Panc1 (cell line): ENCODE results near the gene HBEGF. TPM values are rescaled to one million over a fixed set of nuclear protein-coding genes. Genes with fewer than 3 reads are reported as not detected.

Experiments used
- ATAC-seq: fragments of 200-7000 bp; cut with Tn5 transposase; 2 replicates; pipeline ENCODE4 v1.9.1; 2020; ENCODE audit warnings: mild to moderate bottlenecking, moderate library complexity
- BruUV-seq: library from RNA; stranded (reverse); fragments of 400-500 nt; replicated peaks from 2 replicates; lab custom pipeline; 2021; lab: Mats Ljungman, UMichigan
- CTCF ChIA-PET: fragments of 300-600 bp; sonication (Branson Sonifier 250); formaldehyde crosslinking; loops from one replicate; lab custom pipeline; 2022; ENCODE audit warnings: antibody characterized with exemption; lab: Charles Lee
- POLR2A ChIA-PET: fragments of 300-600 bp; sonication (Branson Sonifier 250); formaldehyde crosslinking; loops from one replicate; lab custom pipeline; 2022; ENCODE audit warnings: antibody characterized with exemption; lab: Charles Lee
- DNase-seq: peaks from one replicate; pipeline ENCODE4 v3.0.0-alpha.2; 2010; ENCODE audit warnings: low read depth, low spot score
- H3K27ac ChIP-seq: 2 replicates; pipeline ENCODE4 v1.5.1; 2011; ENCODE audit warnings: mild to moderate bottlenecking, low read length, inconsistent platforms
- H3K27me3 ChIP-seq: fragments of 200-500 bp; sonication (Bioruptor generic); 2 replicates; pipeline ENCODE4 v1.6.0; 2014; ENCODE audit warnings: low read length, inconsistent platforms; ENCODE audit not compliant: control insufficient read depth, insufficient read depth
- H3K36me3 ChIP-seq: fragments of 200-500 bp; sonication (Bioruptor generic); 2 replicates; pipeline ENCODE4 v1.5.1; 2014; ENCODE audit warnings: inconsistent platforms, mild to moderate bottlenecking, low read length, moderate library complexity; ENCODE audit not compliant: control insufficient read depth, insufficient read depth
- H3K4me1 ChIP-seq: 2 replicates; pipeline ENCODE4 v1.5.1; 2011; ENCODE audit warnings: inconsistent platforms, mild to moderate bottlenecking, low read length, moderate library complexity; ENCODE audit not compliant: control insufficient read depth, insufficient read depth
- H3K4me3 ChIP-seq, 2 experiments: 2 replicates each; pipeline ENCODE4 v1.5.1; 2011 to 2012; ENCODE audit warnings: low read depth in 2 of 2, low read length in 2 of 2, mild to moderate bottlenecking in 2 of 2, inconsistent platforms in 1 of 2, moderate library complexity in 1 of 2
- H3K9me3 ChIP-seq: fragments of 200-500 bp; sonication (Bioruptor generic); 2 replicates; pipeline ENCODE4 v1.5.1; 2014; ENCODE audit warnings: low read depth, mild to moderate bottlenecking, inconsistent platforms, low read length, moderate library complexity; ENCODE audit not compliant: control insufficient read depth, insufficient read depth
- CTCF ChIP-seq: fragments of 450-650 bp; IDR thresholded peaks from 2 replicates; pipeline ENCODE4 v1.5.1; 2017; ENCODE audit warnings: mild to moderate bottlenecking
- POLR2AphosphoS5 ChIP-seq: IDR thresholded peaks from 2 replicates; pipeline ENCODE4 v1.6.1; 2012; ENCODE audit warnings: mild to moderate bottlenecking, low read depth, low read length, moderate library complexity
- REST ChIP-seq, 2 experiments: IDR thresholded peaks; 2 replicates each; pipeline ENCODE4 v1.6.1; 2011 to 2012; ENCODE audit warnings: low read depth in 2 of 2, control low read depth in 1 of 2, low read length in 1 of 2, mild to moderate bottlenecking in 1 of 2, moderate library complexity in 1 of 2; ENCODE audit not compliant: insufficient read depth in 1 of 2
- SIN3A ChIP-seq: IDR thresholded peaks from 2 replicates; pipeline ENCODE4 v1.6.1; 2012; ENCODE audit warnings: low read depth, mild to moderate bottlenecking, low read length, moderate library complexity, borderline replicate concordance; ENCODE audit not compliant: insufficient read depth
- TCF7L2 ChIP-seq: IDR thresholded peaks from 2 replicates; pipeline ENCODE4 v1.6.1; 2011; ENCODE audit warnings: mild to moderate bottlenecking, low read depth, low read length, inconsistent platforms
- in situ Hi-C: cut with HindIII; loops from 2 replicates; pipeline ENCODE4 v1.10.0; 2016; ENCODE audit warnings: low sequenced_read_pairs, low pct_unique_long_range_greater_than_20kb
- intact Hi-C: fragments of 100-400 bp; cut with micrococcal nuclease; formaldehyde crosslinking; loops from one replicate; pipeline ENCODE4 v1.10.0; 2022; ENCODE audit not compliant: unreplicated experiment
- total RNA-seq: library from RNA; stranded (reverse); gene quantifications from one replicate; pipeline ENCODE4 v1.2.1, GENCODE V29; 2021; ENCODE audit not compliant: unreplicated experiment

The HBEGF gene
- total RNA-seq, 1 experiment from 2014 or later: 5.0 TPM

- Histone ChIP-seq H3K36me3 (no peaks in the 10 kb centered on the region), H3K27me3 (no peaks in the 10 kb centered on the region), H3K4me1 (no peaks in the 10 kb centered on the region), H3K27ac (no peak overlapping the region), H3K9me3 (no peaks in the 10 kb centered on the region), H3K4me3 (peak overlapping the region in 1 of 2 experiments; percentile 41; a peak in 2 of 4 replicates)
- BruUV-seq: no TSS peak
- intact Hi-C loops (no loop called here), in situ Hi-C loops (no loop called here)
- no peak for ATAC-seq
- no peak for DNase-seq
- TF ChIP-seq SIN3A: no peak
- TF ChIP-seq CTCF: no peak
- no peak for TF ChIP-seq POLR2AphosphoS5
- no peak for TF ChIP-seq REST (IDR thresholded peaks at IDR 0.05; ENCODE audit: insufficient read depth in 1 of 2, low read depth in 2 of 2, low read length in 1 of 2)
- TF ChIP-seq TCF7L2: no peak
- ChIA-PET CTCF (interaction anchor here (0.6 to 2.2 kb wide), 7 partner anchors 9 to 1243 kb away, joined by 3 to 14 read pairs (median 4); partner anchors contain the start of gene HBEGF), POLR2A (no interaction called here)
These were observed 17.4 kb upstream of the HBEGF start for GRCh38 chr5:140363631-140364471.

- BruUV-seq: no TSS peak
- peak overlapping the region in 1 of 2 experiments; percentile 41; a peak in 2 of 4 replicates for H3K4me3 ChIP-seq
- TF ChIP-seq TCF7L2: peak; percentile 55
- no peak for TF ChIP-seq POLR2AphosphoS5
- TF ChIP-seq CTCF: peak; percentile 98
- no peaks in the 10 kb centered on the region for H3K4me1 ChIP-seq
- POLR2A ChIA-PET: no interaction called here
- in situ Hi-C loops (no loop called here), intact Hi-C loops (no loop called here)
- H3K27me3 ChIP-seq: no peaks in the 10 kb centered on the region
- CTCF ChIA-PET: interaction anchor here (0.6 to 2.2 kb wide), 8 partner anchors 10 to 183 kb away, joined by 3 to 14 read pairs (median 4); partner anchors contain the start of gene HBEGF
- no peaks in the 10 kb centered on the region for H3K36me3 ChIP-seq
- no peaks in the 10 kb centered on the region for H3K9me3 ChIP-seq
- ATAC-seq (peak; percentile 87), DNase-seq (peak; percentile 41)
- no peak overlapping the region for H3K27ac ChIP-seq
These were observed 16.6 kb upstream of the HBEGF start for GRCh38 chr5:140362875-140363630.
